HG02885 (cell line): Measurements from ENCODE around the gene GUSB.

Source experiments
- ATAC-seq: cut with Tn5 transposase; IDR thresholded peaks from one replicate; pipeline ENCODE4 v1.9.1; 2021; ENCODE audit warnings: mild to moderate bottlenecking; ENCODE audit not compliant: unreplicated experiment, poor library complexity

The GUSB gene

GRCh38 chr7:65938336-65938895, 43.6 kb downstream of the GUSB start:
- ATAC-seq, result no peak

GRCh38 chr7:65937296-65937695, 44.7 kb downstream of the GUSB start:
- no peak for ATAC-seq

GRCh38 chr7:65931685-65932084, 50.3 kb downstream of the GUSB start:
- no peak for ATAC-seq

- ATAC-seq, result no peak
Measured at GRCh38 chr7:65927489-65928448, 54.2 kb downstream of the GUSB start.

- ATAC-seq, result no peak
Measured at GRCh38 chr7:65926588-65926987, 55.4 kb downstream of the GUSB start.

GRCh38 chr7:65925040-65925439, 57.0 kb downstream of the GUSB start:
- ATAC-seq, result no peak

GRCh38 chr7:65924193-65924592, 57.8 kb downstream of the GUSB start:
- ATAC-seq, result no peak

- ATAC-seq, result no peak
Measured at GRCh38 chr7:65923316-65923715, 58.7 kb downstream of the GUSB start.

GRCh38 chr7:65915921-65916657, 65.9 kb downstream of the GUSB start:
- no peak for ATAC-seq

GRCh38 chr7:65912237-65912636, 69.8 kb downstream of the GUSB start:
- no peak for ATAC-seq
